ENCODE results near the gene TP53AIP1.

Gene TP53AIP1

DNA sequence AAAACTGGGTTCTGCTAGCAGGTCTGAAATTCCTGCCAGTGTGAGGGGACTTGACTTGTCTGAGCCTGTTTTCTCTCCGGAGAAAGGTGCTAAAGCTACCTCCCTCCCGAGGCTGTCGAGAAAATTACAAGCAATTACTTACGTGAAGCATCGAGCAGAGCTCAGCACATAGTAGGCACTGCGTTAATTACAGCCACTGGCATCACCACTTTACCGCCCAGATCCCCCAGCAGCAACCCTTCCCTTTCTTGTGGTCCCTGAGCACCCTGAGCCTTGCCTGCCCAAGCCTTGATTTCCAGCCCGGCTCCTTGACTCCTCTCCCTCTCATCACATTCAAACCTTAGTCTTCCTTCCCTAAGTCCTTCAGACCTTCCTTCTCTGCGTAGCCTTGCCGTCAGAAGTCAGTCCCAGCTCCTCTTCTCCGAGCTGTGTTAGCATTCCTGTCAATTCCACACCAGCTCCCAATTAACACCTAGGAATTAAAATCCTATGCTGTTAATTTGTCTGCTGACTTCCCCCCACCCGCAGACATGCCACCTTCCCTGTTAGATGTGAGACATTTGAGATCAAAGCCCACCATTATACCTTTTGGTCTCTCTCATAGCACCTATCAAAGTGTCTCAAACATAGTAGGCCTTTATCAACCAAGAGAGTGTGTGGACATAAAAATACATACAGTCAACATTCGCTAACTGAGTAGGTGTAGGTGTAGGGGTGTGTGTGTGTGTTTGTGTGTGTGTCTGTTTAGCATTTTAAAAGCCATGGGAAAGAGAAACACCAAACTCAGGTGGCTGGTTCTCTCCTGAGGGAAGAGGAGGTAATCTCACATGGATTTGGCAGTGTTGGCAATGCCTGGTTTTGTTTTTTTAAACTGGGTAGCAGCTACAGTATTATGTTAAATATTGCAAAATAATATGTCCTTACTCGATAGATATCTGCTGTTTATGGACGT, 54.4 kb downstream of the TP53AIP1 start:
- no peak for FAIRE-seq

DNA sequence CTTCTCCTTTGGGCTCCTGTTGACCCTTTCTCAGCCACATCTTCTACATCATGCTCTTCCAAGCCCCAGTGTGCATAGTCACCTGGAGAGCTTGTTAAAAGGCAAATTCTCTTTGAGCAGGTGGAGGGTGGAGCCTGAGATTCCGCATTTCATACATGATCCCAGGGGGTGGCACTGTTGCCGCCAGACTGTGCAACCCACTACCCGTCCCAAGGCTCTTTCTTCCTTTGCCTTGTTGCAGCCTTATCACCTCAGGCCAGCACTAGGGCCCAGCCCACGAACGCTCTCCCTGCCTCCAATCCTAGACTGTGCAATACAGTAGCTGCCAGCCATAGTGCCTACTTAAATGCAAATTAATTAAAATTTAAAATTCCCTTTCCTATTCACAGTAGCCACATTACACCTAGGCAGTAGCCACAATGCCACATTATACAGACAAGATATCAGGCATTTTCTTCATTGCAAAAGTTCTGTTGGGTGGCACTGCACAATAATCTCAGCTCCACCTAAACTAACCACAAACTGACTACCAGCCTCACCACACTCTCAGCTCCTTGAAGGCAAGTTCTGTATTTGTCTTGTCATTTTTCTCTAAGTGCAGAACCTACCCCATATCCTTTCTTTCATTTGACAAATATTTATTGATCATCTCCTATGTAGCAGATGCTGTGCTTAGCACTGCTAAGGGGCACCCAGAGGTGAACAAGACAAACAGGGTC, 56.1 kb downstream of the TP53AIP1 start:
- no peak for FAIRE-seq

Data from islet of Langerhans (tissue), 1 donor.